ENCODE data around the gene OR56B1. TPM values are rescaled to one million over a fixed set of nuclear protein-coding genes. Genes with fewer than 3 reads are reported as not detected.
"Not testable (repeated sequence)": the region's sequence is repeated elsewhere in the genome, so short reads cannot be mapped to it uniquely, and the experiment has no call there.

Gene OR56B1
- total RNA-seq, 1 donor from 2014 or later = not detected

- DNase-seq (ENCODE audit: low spot score) = no peak
- H3K27ac Mint-ChIP-seq = no peak overlapping the region
- H3K9me3 Mint-ChIP-seq = no peaks in the 10 kb centered on the region
- intact Hi-C loops (cut with micrococcal nuclease) = no loop called here
- no peaks in the 10 kb centered on the region for H3K27me3 Mint-ChIP-seq (ENCODE audit: low read depth)
- H3K4me1 Mint-ChIP-seq (ENCODE audit: low read depth) = peaks cover 27% of the 10 kb centered on the region
- H3K4me3 Mint-ChIP-seq (ENCODE audit: low read depth) = no peak overlapping the region
- H3K36me3 Mint-ChIP-seq (ENCODE audit: low read depth) = peaks cover 83% of the 10 kb centered on the region
Measured at GRCh38 chr11:5701055-5701577, 35.1 kb upstream of the OR56B1 start.

DNA sequence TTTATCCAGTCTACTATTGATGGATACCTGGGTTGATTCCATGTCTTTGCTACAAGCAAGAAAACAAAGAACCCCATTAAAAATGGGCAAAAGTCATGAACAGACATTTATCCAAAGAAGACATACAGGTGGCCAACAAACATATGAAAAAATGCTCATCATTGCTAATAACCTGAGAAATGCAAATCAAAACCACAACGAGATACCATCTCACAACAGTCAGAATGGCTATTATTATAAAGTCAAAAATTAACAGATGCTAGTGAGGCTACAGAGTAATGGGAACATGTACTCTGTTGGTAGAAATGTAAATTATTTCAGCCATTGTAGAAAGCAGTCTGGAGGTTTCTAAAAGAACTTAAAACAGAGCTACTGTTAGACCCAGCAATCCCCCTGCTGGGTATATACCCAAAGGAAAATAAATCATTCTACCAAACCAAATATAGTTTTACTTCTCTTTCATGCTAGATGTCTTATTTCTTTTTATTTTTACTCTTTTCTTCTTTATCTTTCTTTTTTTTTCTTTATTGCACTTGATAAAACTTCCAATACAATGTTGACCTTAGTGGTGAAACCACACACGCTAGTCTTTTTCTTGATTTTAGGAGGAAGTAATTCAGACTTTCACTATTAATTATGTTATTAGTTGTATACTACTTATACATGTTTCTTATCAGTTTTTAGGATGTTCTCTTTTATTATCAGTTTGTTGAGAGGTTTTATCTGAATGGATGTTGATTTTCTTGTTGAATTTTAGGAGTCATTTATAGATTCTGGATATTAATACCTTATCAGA, 32.3 kb upstream of the OR56B1 start:
- Mint-ChIP-seq H3K9me3 (no peaks in the 10 kb centered on the region), H3K27ac (no peak overlapping the region), H3K27me3 (ENCODE audit: low read depth) (no peaks in the 10 kb centered on the region), H3K36me3 (ENCODE audit: low read depth) (peaks cover 76% of the 10 kb centered on the region), H3K4me1 (ENCODE audit: low read depth) (peaks cover 23% of the 10 kb centered on the region), H3K4me3 (ENCODE audit: low read depth) (no peak overlapping the region)
- DNase-seq (ENCODE audit: low spot score) = no peak
- intact Hi-C loops (cut with micrococcal nuclease) = no loop called here

- intact Hi-C loops (cut with micrococcal nuclease) = no loop called here
- H3K27ac Mint-ChIP-seq = no peak overlapping the region
- H3K4me1 Mint-ChIP-seq (ENCODE audit: low read depth) = peaks cover 21% of the 10 kb centered on the region
- H3K4me3 Mint-ChIP-seq (ENCODE audit: low read depth) = no peak overlapping the region
- H3K36me3 Mint-ChIP-seq (ENCODE audit: low read depth) = peaks cover 77% of the 10 kb centered on the region
- H3K9me3 Mint-ChIP-seq = no peaks in the 10 kb centered on the region
- DNase-seq (ENCODE audit: low spot score) = no peak
- H3K27me3 Mint-ChIP-seq (ENCODE audit: low read depth) = no peaks in the 10 kb centered on the region
Measured at GRCh38 chr11:5705688-5706087, 30.6 kb upstream of the OR56B1 start.

GRCh38 chr11:5712507-5712906, 23.7 kb upstream of the OR56B1 start:
- no peak overlapping the region for H3K27ac Mint-ChIP-seq
- no peak for DNase-seq (ENCODE audit: low spot score)
- H3K27me3 Mint-ChIP-seq (ENCODE audit: low read depth) = no peaks in the 10 kb centered on the region
- H3K4me1 Mint-ChIP-seq (ENCODE audit: low read depth) = peaks cover 1% of the 10 kb centered on the region
- H3K9me3 Mint-ChIP-seq = peaks cover 4% of the 10 kb centered on the region
- peaks cover 29% of the 10 kb centered on the region for H3K36me3 Mint-ChIP-seq (ENCODE audit: low read depth)
- H3K4me3 Mint-ChIP-seq (ENCODE audit: low read depth) = no peak overlapping the region
- intact Hi-C loops (cut with micrococcal nuclease) = no loop called here

GRCh38 chr11:5713695-5714094, 22.6 kb upstream of the OR56B1 start:
- Mint-ChIP-seq H3K27ac (no peak overlapping the region), H3K4me1 (ENCODE audit: low read depth) (peaks cover 1% of the 10 kb centered on the region), H3K27me3 (ENCODE audit: low read depth) (no peaks in the 10 kb centered on the region), H3K4me3 (ENCODE audit: low read depth) (no peak overlapping the region), H3K9me3 (peaks cover 4% of the 10 kb centered on the region), H3K36me3 (ENCODE audit: low read depth) (peaks cover 21% of the 10 kb centered on the region)
- DNase-seq (ENCODE audit: low spot score) = no peak
- intact Hi-C loops (cut with micrococcal nuclease) = no loop called here

DNA sequence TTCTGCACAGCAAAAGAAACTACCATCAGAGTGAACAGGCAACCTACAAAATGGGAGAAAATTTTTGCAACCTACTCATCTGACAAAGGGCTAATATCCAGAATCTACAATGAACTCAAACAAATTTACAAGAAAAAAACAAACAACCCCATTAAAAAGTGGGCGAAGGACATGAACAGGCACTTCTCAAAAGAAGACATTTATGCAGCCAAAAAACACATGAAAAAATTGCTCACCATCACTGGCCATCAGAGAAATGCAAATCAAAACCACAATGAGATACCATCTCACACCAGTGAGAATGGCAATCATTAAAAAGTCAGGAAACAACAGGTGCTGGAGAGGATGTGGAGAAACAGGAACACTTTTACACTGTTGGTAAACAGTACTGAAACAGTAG, 19.7 kb upstream of the OR56B1 start:
- H3K4me3 Mint-ChIP-seq (ENCODE audit: low read depth); intact Hi-C loops (cut with micrococcal nuclease); H3K27me3 Mint-ChIP-seq (ENCODE audit: low read depth); H3K36me3 Mint-ChIP-seq (ENCODE audit: low read depth); DNase-seq (ENCODE audit: low spot score); H3K9me3 Mint-ChIP-seq; H3K27ac Mint-ChIP-seq; H3K4me1 Mint-ChIP-seq (ENCODE audit: low read depth): not testable (repeated sequence)

DNA sequence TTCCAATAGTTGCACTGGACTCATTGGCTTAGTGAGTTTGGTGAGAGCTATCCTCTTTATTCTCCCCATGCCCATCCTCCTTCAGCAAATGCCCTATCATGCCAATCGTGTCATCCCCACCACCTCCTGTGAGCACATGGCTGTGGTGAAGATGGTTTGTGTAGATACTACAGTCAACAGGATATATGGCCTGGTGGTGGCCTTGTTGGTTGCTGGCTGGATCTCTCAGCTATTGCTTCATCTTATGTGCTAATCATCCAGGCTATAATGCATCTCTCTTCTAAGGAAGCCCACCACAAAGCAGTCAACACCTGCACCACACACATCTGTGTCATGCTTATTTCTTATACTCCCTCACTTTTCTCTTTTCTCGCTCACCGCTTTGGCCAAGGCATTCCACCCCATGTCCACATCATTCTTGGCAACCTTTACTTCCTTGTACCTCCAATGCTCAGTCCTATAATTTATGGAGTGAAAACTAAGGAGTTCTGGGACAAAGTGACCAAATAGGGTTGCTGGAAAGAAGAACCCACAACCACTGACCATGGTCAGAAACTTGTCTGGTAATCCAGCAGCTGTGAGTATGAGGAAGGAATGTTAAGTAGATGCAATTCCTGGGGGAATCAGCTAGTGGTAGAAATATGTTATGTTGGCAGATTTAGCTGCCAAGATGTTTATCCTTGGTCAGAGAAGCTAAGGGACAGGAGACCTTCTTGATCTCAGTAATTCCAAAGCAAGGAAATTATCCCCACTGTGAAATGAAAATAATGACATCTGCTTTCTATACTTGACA, 16.3 kb upstream of the OR56B1 start:
- H3K4me1 Mint-ChIP-seq (ENCODE audit: low read depth) = peaks cover 1% of the 10 kb centered on the region
- DNase-seq (ENCODE audit: low spot score) = no peak
- H3K27ac Mint-ChIP-seq = no peak overlapping the region
- intact Hi-C loops (cut with micrococcal nuclease) = no loop called here
- H3K27me3 Mint-ChIP-seq (ENCODE audit: low read depth) = peaks cover 2% of the 10 kb centered on the region
- H3K36me3 Mint-ChIP-seq (ENCODE audit: low read depth) = peaks cover under 1% of the 10 kb centered on the region
- no peak overlapping the region for H3K4me3 Mint-ChIP-seq (ENCODE audit: low read depth)
- peaks cover 4% of the 10 kb centered on the region for H3K9me3 Mint-ChIP-seq

DNA sequence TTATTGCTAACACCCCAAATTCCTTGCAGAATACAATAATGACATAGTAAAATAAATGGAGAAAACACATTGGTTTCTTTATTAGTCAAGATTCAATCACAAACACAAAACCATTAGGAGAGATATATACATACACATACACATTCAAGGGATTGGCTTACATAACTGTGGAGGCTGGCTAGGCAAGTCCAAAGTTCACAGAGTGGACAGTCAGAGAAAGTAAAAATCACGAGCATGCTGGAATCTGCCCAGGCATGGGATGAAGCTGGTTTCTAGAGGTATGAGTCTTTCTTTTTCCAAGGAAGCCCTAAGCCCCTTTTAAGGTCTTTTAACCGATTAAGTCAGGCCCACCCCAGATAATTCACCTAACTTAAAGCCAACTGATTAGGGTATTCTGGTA, 13.6 kb upstream of the OR56B1 start:
- H3K36me3 Mint-ChIP-seq (ENCODE audit: low read depth) = no peaks in the 10 kb centered on the region
- no peak for DNase-seq (ENCODE audit: low spot score)
- H3K9me3 Mint-ChIP-seq = no peaks in the 10 kb centered on the region
- H3K4me1 Mint-ChIP-seq (ENCODE audit: low read depth) = no peaks in the 10 kb centered on the region
- no peak overlapping the region for H3K27ac Mint-ChIP-seq
- intact Hi-C loops (cut with micrococcal nuclease) = no loop called here
- H3K4me3 Mint-ChIP-seq (ENCODE audit: low read depth) = no peak overlapping the region
- peaks cover 2% of the 10 kb centered on the region for H3K27me3 Mint-ChIP-seq (ENCODE audit: low read depth)

DNA sequence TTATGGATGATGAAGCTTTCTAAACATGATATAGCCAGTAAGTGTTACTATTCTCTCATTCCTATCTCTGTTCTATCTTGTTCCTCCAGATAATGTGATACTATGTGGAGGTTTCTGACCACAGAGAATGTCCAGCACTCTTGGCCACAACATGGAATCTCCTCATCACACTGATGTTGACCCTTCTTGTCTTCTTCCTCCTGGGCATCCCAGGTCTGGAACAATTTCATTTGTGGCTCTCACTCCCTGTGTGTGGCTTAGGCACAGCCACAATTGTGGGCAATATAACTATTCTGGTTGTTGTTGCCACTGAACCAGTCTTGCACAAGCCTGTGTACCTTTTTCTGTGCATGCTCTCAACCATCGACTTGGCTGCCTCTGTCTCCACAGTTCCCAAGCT, 9.9 kb upstream of the OR56B1 start:
- Mint-ChIP-seq H3K4me1 (ENCODE audit: low read depth) (no peaks in the 10 kb centered on the region), H3K4me3 (ENCODE audit: low read depth) (no peak overlapping the region), H3K36me3 (ENCODE audit: low read depth) (no peaks in the 10 kb centered on the region), H3K27ac (no peak overlapping the region), H3K9me3 (no peaks in the 10 kb centered on the region), H3K27me3 (ENCODE audit: low read depth) (peaks cover 4% of the 10 kb centered on the region)
- intact Hi-C loops (cut with micrococcal nuclease) = no loop called here
- no peak for DNase-seq (ENCODE audit: low spot score)

- Mint-ChIP-seq H3K27me3 (ENCODE audit: low read depth) (peaks cover 4% of the 10 kb centered on the region), H3K4me1 (ENCODE audit: low read depth) (no peaks in the 10 kb centered on the region)
Measured at GRCh38 chr11:5727691-5728090, 8.6 kb upstream of the OR56B1 start.

GRCh38 chr11:5737091-5737490, 843 bp downstream of the OR56B1 start:
- Mint-ChIP-seq H3K27ac (no peak overlapping the region), H3K4me3 (ENCODE audit: low read depth) (no peak overlapping the region), H3K9me3 (peaks cover 13% of the 10 kb centered on the region), H3K36me3 (ENCODE audit: low read depth) (no peaks in the 10 kb centered on the region), H3K4me1 (ENCODE audit: low read depth) (peaks cover 2% of the 10 kb centered on the region), H3K27me3 (ENCODE audit: low read depth) (peaks cover 3% of the 10 kb centered on the region)
- intact Hi-C loops (cut with micrococcal nuclease) = no loop called here
- no peak for DNase-seq (ENCODE audit: low spot score)

More at GRCh38 chr11:5727691-5728090, 8.6 kb upstream of the OR56B1 start:
- no peaks in the 10 kb centered on the region for H3K9me3 Mint-ChIP-seq
- H3K36me3 Mint-ChIP-seq (ENCODE audit: low read depth) = no peaks in the 10 kb centered on the region
- H3K4me3 Mint-ChIP-seq (ENCODE audit: low read depth) = no peak overlapping the region
- no peak for DNase-seq (ENCODE audit: low spot score)
- no peak overlapping the region for H3K27ac Mint-ChIP-seq
- intact Hi-C loops (cut with micrococcal nuclease) = no loop called here

DNA sequence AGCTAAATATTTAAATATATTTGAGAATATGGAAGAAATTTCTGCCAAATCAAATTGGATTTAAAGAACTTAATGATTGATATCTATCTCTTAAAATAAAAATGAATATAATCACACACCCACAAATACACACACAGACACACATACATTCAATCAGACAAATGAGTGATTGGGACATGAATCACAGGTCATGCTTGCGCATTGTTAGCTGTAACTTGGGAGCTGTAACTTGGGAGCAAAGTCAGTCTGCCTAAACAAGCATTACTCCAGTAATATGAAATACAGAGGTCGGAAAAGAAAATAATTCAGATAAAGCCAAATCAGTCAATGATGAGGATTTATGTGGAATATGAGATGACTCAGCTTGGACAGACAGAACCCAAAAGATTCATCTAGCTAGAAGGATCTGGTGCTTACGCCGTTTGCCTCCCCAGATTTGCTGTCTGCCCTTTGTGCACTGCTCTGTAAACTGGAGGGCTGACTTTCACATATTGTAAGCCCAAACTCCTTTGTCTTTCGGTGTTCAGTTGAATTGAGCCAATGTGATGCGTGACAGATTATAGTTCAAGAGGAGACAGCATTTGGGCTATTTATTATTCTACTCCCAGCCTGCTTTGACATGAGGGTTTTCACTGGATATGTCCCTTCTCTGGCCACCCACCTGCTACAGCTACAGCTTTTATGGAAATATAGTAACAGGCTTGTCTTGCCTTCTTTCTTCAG, 1.6 kb downstream of the OR56B1 start:
- Mint-ChIP-seq H3K36me3 (ENCODE audit: low read depth) (no peaks in the 10 kb centered on the region), H3K4me3 (ENCODE audit: low read depth) (no peak overlapping the region), H3K27ac (no peak overlapping the region), H3K4me1 (ENCODE audit: low read depth) (peaks cover 2% of the 10 kb centered on the region), H3K9me3 (peaks cover 13% of the 10 kb centered on the region), H3K27me3 (ENCODE audit: low read depth) (peaks cover 4% of the 10 kb centered on the region)
- intact Hi-C loops (cut with micrococcal nuclease) = no loop called here
- no peak for DNase-seq (ENCODE audit: low spot score)
